ENCODE measurements around the gene PLA2G12A. TPM values are rescaled to one million over a fixed set of nuclear protein-coding genes. Genes with fewer than 3 reads are reported as not detected.
"Not testable (repeated sequence)": the region's sequence is repeated elsewhere in the genome, so short reads cannot be mapped to it uniquely, and the experiment has no call there.

PLA2G12A gene
- total RNA-seq, 2 donors from 2014 or later: 13.8 to 39.4 TPM

GRCh38 chr4:109683621-109684253 is 46.1 kb downstream of the PLA2G12A start:
- no peaks in the 10 kb centered on the region for H3K27me3 Mint-ChIP-seq
- H3K4me1 Mint-ChIP-seq: peaks cover 21% of the 10 kb centered on the region
- H3K27ac Mint-ChIP-seq: peak overlapping the region; percentile 57
- H3K4me3 Mint-ChIP-seq: no peak overlapping the region
- DNase-seq (no peak), ATAC-seq (no peak)
- H3K36me3 Mint-ChIP-seq (ENCODE audit: low read depth): peaks cover 7% of the 10 kb centered on the region
- no peaks in the 10 kb centered on the region for H3K9me3 ChIP-seq (ENCODE audit: control insufficient read depth, low read length, poor library complexity, severe bottlenecking)

GRCh38 chr4:109682875-109683274 is 47.0 kb downstream of the PLA2G12A start:
- ATAC-seq: no peak
- H3K4me3 Mint-ChIP-seq: no peak overlapping the region
- peak overlapping the region; percentile 57 for H3K27ac Mint-ChIP-seq

GRCh38 chr4:109678925-109679324 is 50.9 kb downstream of the PLA2G12A start:
- not testable (repeated sequence) for H3K9me3 ChIP-seq (ENCODE audit: control insufficient read depth, low read length, poor library complexity, severe bottlenecking); H3K27ac Mint-ChIP-seq; ATAC-seq; H3K27me3 Mint-ChIP-seq; H3K36me3 Mint-ChIP-seq (ENCODE audit: low read depth); DNase-seq
- Mint-ChIP-seq H3K4me3 (peak overlapping the region; percentile 52), H3K4me1 (peaks cover 16% of the 10 kb centered on the region)

More at GRCh38 chr4:109682875-109683274, 47.0 kb downstream of the PLA2G12A start:
- no peaks in the 10 kb centered on the region for H3K9me3 ChIP-seq (ENCODE audit: control insufficient read depth, low read length, poor library complexity, severe bottlenecking)
- DNase-seq: no peak
- peaks cover 7% of the 10 kb centered on the region for H3K36me3 Mint-ChIP-seq (ENCODE audit: low read depth)
- H3K27me3 Mint-ChIP-seq: no peaks in the 10 kb centered on the region
- peaks cover 21% of the 10 kb centered on the region for H3K4me1 Mint-ChIP-seq

GRCh38 chr4:109678472-109678871 is 51.4 kb downstream of the PLA2G12A start:
- not testable (repeated sequence) for H3K27ac Mint-ChIP-seq; H3K27me3 Mint-ChIP-seq; H3K9me3 ChIP-seq (ENCODE audit: control insufficient read depth, low read length, poor library complexity, severe bottlenecking); DNase-seq; ATAC-seq; H3K4me3 Mint-ChIP-seq; H3K36me3 Mint-ChIP-seq (ENCODE audit: low read depth)
- peaks cover 16% of the 10 kb centered on the region for H3K4me1 Mint-ChIP-seq

- no peaks in the 10 kb centered on the region for H3K9me3 ChIP-seq (ENCODE audit: control insufficient read depth, low read length, poor library complexity, severe bottlenecking)
- no peaks in the 10 kb centered on the region for H3K27me3 Mint-ChIP-seq
Observed at GRCh38 chr4:109676886-109677285, 53.0 kb downstream of the PLA2G12A start.

GRCh38 chr4:109675843-109676242 is 54.0 kb downstream of the PLA2G12A start:
- no peak overlapping the region for H3K27ac Mint-ChIP-seq

More at GRCh38 chr4:109676886-109677285, 53.0 kb downstream of the PLA2G12A start:
- H3K4me3 Mint-ChIP-seq: no peak overlapping the region
- ATAC-seq: no peak
- H3K36me3 Mint-ChIP-seq (ENCODE audit: low read depth): peaks cover 6% of the 10 kb centered on the region
- DNase-seq: no peak
- peaks cover 12% of the 10 kb centered on the region for H3K4me1 Mint-ChIP-seq
- no peak overlapping the region for H3K27ac Mint-ChIP-seq

GRCh38 chr4:109675181-109675580 is 54.7 kb downstream of the PLA2G12A start:
- peaks cover 9% of the 10 kb centered on the region for H3K36me3 Mint-ChIP-seq (ENCODE audit: low read depth)
- H3K4me1 Mint-ChIP-seq: peaks cover 3% of the 10 kb centered on the region
- DNase-seq (no peak), ATAC-seq (no peak)
- H3K27me3 Mint-ChIP-seq: no peaks in the 10 kb centered on the region
- peak overlapping the region; percentile 11 for H3K27ac Mint-ChIP-seq
- H3K4me3 Mint-ChIP-seq: no peak overlapping the region
- H3K9me3 ChIP-seq (ENCODE audit: control insufficient read depth, low read length, poor library complexity, severe bottlenecking): peaks cover 2% of the 10 kb centered on the region

More at GRCh38 chr4:109675843-109676242, 54.0 kb downstream of the PLA2G12A start:
- DNase-seq: no peak
- peaks cover 2% of the 10 kb centered on the region for H3K9me3 ChIP-seq (ENCODE audit: control insufficient read depth, low read length, poor library complexity, severe bottlenecking)
- Mint-ChIP-seq H3K27me3 (no peaks in the 10 kb centered on the region), H3K36me3 (ENCODE audit: low read depth) (peaks cover 10% of the 10 kb centered on the region), H3K4me3 (no peak overlapping the region), H3K4me1 (peaks cover 6% of the 10 kb centered on the region)
- no peak for ATAC-seq

- peaks cover 16% of the 10 kb centered on the region for H3K4me1 Mint-ChIP-seq
- DNase-seq (no peak), ATAC-seq (no peak)
- H3K4me3 Mint-ChIP-seq: no peak overlapping the region
- H3K36me3 Mint-ChIP-seq (ENCODE audit: low read depth): peaks cover 10% of the 10 kb centered on the region
- H3K27me3 Mint-ChIP-seq: no peaks in the 10 kb centered on the region
- no peak overlapping the region for H3K27ac Mint-ChIP-seq
- H3K9me3 ChIP-seq (ENCODE audit: control insufficient read depth, low read length, poor library complexity, severe bottlenecking): peaks cover 2% of the 10 kb centered on the region
Observed at GRCh38 chr4:109673303-109673702, 56.6 kb downstream of the PLA2G12A start.

- H3K9me3 ChIP-seq (ENCODE audit: control insufficient read depth, low read length, poor library complexity, severe bottlenecking): peaks cover 2% of the 10 kb centered on the region
- no peak for DNase-seq
- ATAC-seq: no peak
- peaks cover 12% of the 10 kb centered on the region for H3K36me3 Mint-ChIP-seq (ENCODE audit: low read depth)
- H3K27ac Mint-ChIP-seq: no peak overlapping the region
- H3K27me3 Mint-ChIP-seq: no peaks in the 10 kb centered on the region
- H3K4me3 Mint-ChIP-seq: no peak overlapping the region
- H3K4me1 Mint-ChIP-seq: peaks cover 24% of the 10 kb centered on the region
Observed at GRCh38 chr4:109672169-109672930, 57.5 kb downstream of the PLA2G12A start.

GRCh38 chr4:109671350-109671749 is 58.5 kb downstream of the PLA2G12A start:
- H3K27ac Mint-ChIP-seq: no peak overlapping the region
- no peak for ATAC-seq

GRCh38 chr4:109665783-109666485 is 63.9 kb downstream of the PLA2G12A start:
- no peak for ATAC-seq
- peak overlapping the region; percentile 77 for H3K27ac Mint-ChIP-seq
- no peak overlapping the region for H3K4me3 Mint-ChIP-seq
- no peak for DNase-seq
- peaks cover 45% of the 10 kb centered on the region for H3K4me1 Mint-ChIP-seq
- H3K27me3 Mint-ChIP-seq: no peaks in the 10 kb centered on the region
- H3K9me3 ChIP-seq (ENCODE audit: control insufficient read depth, low read length, poor library complexity, severe bottlenecking): no peaks in the 10 kb centered on the region
- H3K36me3 Mint-ChIP-seq (ENCODE audit: low read depth): peaks cover 8% of the 10 kb centered on the region

More at GRCh38 chr4:109671350-109671749, 58.5 kb downstream of the PLA2G12A start:
- H3K36me3 Mint-ChIP-seq (ENCODE audit: low read depth): peaks cover 15% of the 10 kb centered on the region
- H3K27me3 Mint-ChIP-seq: no peaks in the 10 kb centered on the region
- peaks cover 34% of the 10 kb centered on the region for H3K4me1 Mint-ChIP-seq
- no peak overlapping the region for H3K4me3 Mint-ChIP-seq
- DNase-seq: no peak
- peaks cover 2% of the 10 kb centered on the region for H3K9me3 ChIP-seq (ENCODE audit: control insufficient read depth, low read length, poor library complexity, severe bottlenecking)

GRCh38 chr4:109662771-109663170 is 67.1 kb downstream of the PLA2G12A start:
- Mint-ChIP-seq H3K27me3 (no peaks in the 10 kb centered on the region), H3K4me3 (no peak overlapping the region), H3K4me1 (peaks cover 27% of the 10 kb centered on the region), H3K36me3 (ENCODE audit: low read depth) (peaks cover 3% of the 10 kb centered on the region), H3K27ac (no peak overlapping the region)
- DNase-seq (no peak), ATAC-seq (no peak)
- no peaks in the 10 kb centered on the region for H3K9me3 ChIP-seq (ENCODE audit: control insufficient read depth, low read length, poor library complexity, severe bottlenecking)

- Mint-ChIP-seq H3K4me3 (no peak overlapping the region), H3K36me3 (ENCODE audit: low read depth) (peaks cover 3% of the 10 kb centered on the region), H3K27ac (no peak overlapping the region), H3K4me1 (peaks cover 23% of the 10 kb centered on the region), H3K27me3 (no peaks in the 10 kb centered on the region)
- no peaks in the 10 kb centered on the region for H3K9me3 ChIP-seq (ENCODE audit: control insufficient read depth, low read length, poor library complexity, severe bottlenecking)
- no peak for ATAC-seq
- no peak for DNase-seq
Observed at GRCh38 chr4:109662116-109662515, 67.8 kb downstream of the PLA2G12A start.
